ENCODE data around the gene CES5A.

The CES5A gene

GRCh38 chr16:55900616-55901393 lies 25.6 kb upstream of the CES5A start:
- no peak for TF ChIP-seq REST (IDR thresholded peaks at IDR 0.05; ENCODE audit: insufficient read depth in 1 of 2, low read depth in 2 of 2, low read length in 2 of 2)

- TF ChIP-seq FOXP2 (optimal IDR thresholded peaks at IDR 0.05; ENCODE audit: borderline replicate concordance, extremely low read depth, extremely low read length, insufficient read depth) (no peak), POLR2AphosphoS5 (IDR thresholded peaks at IDR 0.05; ENCODE audit: low read depth, low read length) (no peak), REST (IDR thresholded peaks at IDR 0.05; ENCODE audit: insufficient read depth in 1 of 2, low read depth in 2 of 2, low read length in 2 of 2) (no peak)
Measured at GRCh38 chr16:55899857-55900256, 24.7 kb upstream of the CES5A start.

- TF ChIP-seq REST (IDR thresholded peaks at IDR 0.05; ENCODE audit: insufficient read depth in 1 of 2, low read depth in 2 of 2, low read length in 2 of 2) (no peak), FOXP2 (optimal IDR thresholded peaks at IDR 0.05; ENCODE audit: borderline replicate concordance, extremely low read depth, extremely low read length, insufficient read depth) (no peak), TAF1 (IDR thresholded peaks at IDR 0.05; ENCODE audit: borderline replicate concordance, insufficient read depth, low read length) (no peak), POLR2AphosphoS5 (IDR thresholded peaks at IDR 0.05; ENCODE audit: low read depth, low read length) (no peak), SIN3A (IDR thresholded peaks at IDR 0.05; ENCODE audit: borderline replicate concordance, insufficient read depth, low read length) (no peak)
Measured at GRCh38 chr16:55898592-55898991, 23.4 kb upstream of the CES5A start.

- TF ChIP-seq POLR2AphosphoS5 (IDR thresholded peaks at IDR 0.05; ENCODE audit: low read depth, low read length) (no peak), FOXP2 (optimal IDR thresholded peaks at IDR 0.05; ENCODE audit: borderline replicate concordance, extremely low read depth, extremely low read length, insufficient read depth) (no peak), TAF1 (IDR thresholded peaks at IDR 0.05; ENCODE audit: borderline replicate concordance, insufficient read depth, low read length) (no peak), SIN3A (IDR thresholded peaks at IDR 0.05; ENCODE audit: borderline replicate concordance, insufficient read depth, low read length) (no peak)
Measured at GRCh38 chr16:55892821-55893220, 17.6 kb upstream of the CES5A start.

GRCh38 chr16:55889518-55889917 lies 14.3 kb upstream of the CES5A start:
- TF ChIP-seq TAF1 (IDR thresholded peaks at IDR 0.05; ENCODE audit: borderline replicate concordance, insufficient read depth, low read length): no peak

- no peak for TF ChIP-seq SIN3A (IDR thresholded peaks at IDR 0.05; ENCODE audit: borderline replicate concordance, insufficient read depth, low read length)
- no peak for TF ChIP-seq REST (IDR thresholded peaks at IDR 0.05; ENCODE audit: insufficient read depth in 1 of 2, low read depth in 2 of 2, low read length in 2 of 2)
Measured at GRCh38 chr16:55888546-55888945, 13.4 kb upstream of the CES5A start.
